ELR (cell line): Measurements from ENCODE around the gene KCNV2.

Source experiments
- DNase-seq: peaks from one replicate; pipeline ENCODE4 v3.0.0-alpha.2; 2015; ENCODE audit warnings: low read depth

KCNV2 gene

GRCh38 chr9:2720179-2720654, 2.9 kb downstream of the KCNV2 start:
- no peak for DNase-seq

DNA sequence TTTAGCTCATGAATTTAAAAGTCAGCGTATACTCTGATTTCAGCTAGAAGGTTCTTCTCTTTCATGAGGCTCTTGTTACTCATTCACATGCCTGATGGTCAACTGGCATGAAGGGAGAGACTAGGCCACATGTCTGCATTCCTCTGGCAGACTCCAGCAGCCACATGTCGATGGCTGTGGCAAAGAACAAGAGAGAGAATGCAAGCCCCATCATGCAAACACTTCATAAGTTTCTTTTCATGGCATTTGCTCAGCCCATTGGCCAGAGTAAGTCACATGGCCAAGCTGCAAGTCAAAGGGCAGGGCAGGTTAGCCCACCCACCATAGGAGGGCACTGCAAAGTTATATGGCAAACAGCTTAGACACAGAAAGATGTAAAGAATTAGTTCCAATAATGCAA, 5.4 kb downstream of the KCNV2 start:
- DNase-seq, result no peak

GRCh38 chr9:2723376-2724065, 6.2 kb downstream of the KCNV2 start:
- DNase-seq, result no peak

DNA sequence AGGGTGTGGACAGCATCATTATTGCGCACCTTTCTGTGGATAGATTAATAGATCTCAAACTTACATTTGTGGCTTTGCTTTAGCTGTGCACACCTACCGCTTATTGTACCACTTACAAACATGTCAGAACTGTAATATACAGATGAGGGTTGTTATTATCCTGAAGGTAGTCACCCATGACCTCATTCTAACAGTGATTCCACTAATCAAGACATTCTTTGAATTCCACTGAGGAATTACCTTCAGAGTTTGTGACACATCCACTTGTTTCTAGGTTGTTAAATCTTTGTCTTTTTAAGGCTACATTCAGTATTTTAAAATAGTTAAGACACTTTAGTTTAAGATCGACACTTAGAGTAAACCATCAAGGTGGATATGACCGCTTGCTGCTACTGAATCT, 7.8 kb downstream of the KCNV2 start:
- peak; percentile 7 for DNase-seq

DNA sequence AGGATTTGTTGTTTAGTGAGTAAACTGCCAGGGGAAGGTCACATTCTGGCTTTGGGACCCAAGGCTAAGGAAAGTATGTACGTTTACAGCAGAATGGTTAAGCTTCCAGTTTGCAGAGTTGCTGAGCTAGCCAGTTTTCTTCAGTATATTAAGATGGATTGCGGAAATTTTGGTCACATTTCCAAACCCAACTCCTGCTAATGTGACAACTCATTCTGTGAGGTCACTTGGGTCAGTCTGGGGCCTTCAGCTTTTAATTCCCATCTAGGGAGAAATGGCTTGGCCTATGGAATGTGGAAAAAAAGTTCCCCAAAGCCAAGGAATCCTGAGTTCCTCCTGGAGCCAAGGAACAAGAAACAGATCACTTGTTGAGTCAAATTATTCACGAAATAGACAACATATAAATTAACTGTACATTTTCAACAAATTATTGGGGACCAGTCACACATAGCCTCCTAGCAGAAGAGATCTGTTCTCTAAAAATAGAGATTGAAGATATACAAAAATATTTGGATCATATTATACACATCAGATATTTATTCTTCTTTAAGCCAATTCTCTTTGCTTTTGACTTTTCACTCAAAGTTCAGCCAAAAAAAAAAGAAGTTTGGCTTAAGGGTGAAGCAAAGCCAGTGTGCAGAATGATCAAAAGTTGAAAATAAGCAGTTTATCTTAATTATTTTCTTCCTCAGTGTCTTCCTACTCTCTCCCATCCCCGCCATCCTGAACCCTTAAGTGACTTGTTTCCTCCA, 8.8 kb downstream of the KCNV2 start:
- DNase-seq, result no peak

DNA sequence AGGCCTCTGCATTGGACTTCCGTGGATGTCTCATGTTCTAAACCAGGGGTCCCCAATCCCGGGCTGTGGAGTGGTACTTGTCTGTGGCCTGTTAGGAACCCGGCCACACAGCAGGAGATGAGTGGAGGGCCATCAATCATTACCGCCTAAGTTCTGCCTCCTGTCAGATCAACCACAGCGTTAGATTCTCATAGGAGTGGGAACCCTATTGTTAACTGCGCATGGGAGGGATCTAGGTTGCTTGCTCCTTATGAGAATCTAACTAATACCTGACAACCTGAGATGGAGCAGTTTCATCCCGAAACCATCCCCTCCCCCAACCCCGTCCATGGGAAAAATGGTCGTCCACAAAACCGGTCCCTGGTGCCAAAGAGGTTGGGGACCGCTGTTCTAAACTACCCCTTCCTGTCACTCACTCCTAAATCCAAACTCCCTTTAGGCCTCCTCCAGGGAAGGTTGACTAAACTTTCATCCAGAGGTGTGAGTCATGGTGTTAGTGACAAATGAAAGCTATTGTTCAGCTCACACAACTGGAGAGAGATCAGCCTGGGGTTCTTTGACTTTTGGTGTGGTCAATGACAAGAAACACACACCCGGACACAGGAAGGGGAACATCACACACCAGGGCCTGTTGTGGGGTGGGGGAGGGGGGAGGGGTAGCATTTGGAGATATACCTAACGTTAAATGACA, 9.5 kb downstream of the KCNV2 start:
- peak; percentile 66 for DNase-seq

GRCh38 chr9:2727374-2727773, 10.1 kb downstream of the KCNV2 start:
- no peak for DNase-seq

GRCh38 chr9:2727966-2728613, 10.8 kb downstream of the KCNV2 start:
- peak; percentile 72 for DNase-seq

DNA sequence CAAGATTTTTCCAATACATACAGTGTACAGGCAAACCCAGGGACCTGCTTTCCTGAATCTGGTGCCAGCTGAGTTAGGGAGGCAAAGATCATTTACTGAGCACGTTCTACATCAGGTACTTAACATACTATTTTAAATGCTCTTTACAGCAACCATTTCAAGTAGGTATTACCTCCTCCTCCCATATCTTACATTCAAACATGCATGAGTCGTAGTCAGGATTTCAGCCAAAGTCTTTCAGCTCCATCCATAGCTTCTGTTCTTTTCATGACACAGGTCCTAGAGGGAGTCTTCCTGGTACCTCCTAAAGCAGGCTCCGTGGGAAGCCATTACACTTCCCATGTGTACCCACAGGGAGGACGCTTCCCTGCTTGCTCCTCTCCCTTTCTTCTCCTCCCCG, 11.7 kb downstream of the KCNV2 start:
- peak; percentile 39 for DNase-seq

GRCh38 chr9:2729721-2730120, 12.4 kb downstream of the KCNV2 start:
- no peak for DNase-seq

- no peak for DNase-seq
These were observed 13.7 kb downstream of the KCNV2 start for GRCh38 chr9:2730971-2731370.

DNA sequence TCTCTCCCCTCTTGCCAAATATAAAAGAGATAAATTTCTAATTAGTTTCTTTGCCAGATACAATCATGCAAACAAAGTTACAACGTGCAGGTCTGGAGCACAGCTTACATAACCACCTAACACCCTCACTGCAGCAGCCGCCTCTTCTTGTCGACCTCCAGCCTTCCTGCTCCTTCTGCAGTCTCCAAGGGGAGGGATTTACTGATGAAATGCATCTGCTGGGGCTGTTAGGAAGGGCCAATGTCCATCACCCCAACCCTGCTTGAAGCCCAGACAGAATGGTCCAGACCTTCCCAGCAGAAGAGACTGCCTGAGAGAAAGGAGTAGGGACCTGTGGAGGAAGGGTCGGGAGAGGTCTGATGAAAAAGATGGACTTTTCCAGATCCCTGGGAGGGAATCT, 15.2 kb downstream of the KCNV2 start:
- DNase-seq, result no peak

- no peak for DNase-seq
These were observed 23.3 kb downstream of the KCNV2 start for GRCh38 chr9:2740616-2741015.

- DNase-seq, result no peak
These were observed 24.3 kb downstream of the KCNV2 start for GRCh38 chr9:2741441-2742158.

GRCh38 chr9:2742214-2742613, 24.9 kb downstream of the KCNV2 start:
- no peak for DNase-seq

- DNase-seq, result no peak
These were observed 26.7 kb downstream of the KCNV2 start for GRCh38 chr9:2743937-2744529.

DNA sequence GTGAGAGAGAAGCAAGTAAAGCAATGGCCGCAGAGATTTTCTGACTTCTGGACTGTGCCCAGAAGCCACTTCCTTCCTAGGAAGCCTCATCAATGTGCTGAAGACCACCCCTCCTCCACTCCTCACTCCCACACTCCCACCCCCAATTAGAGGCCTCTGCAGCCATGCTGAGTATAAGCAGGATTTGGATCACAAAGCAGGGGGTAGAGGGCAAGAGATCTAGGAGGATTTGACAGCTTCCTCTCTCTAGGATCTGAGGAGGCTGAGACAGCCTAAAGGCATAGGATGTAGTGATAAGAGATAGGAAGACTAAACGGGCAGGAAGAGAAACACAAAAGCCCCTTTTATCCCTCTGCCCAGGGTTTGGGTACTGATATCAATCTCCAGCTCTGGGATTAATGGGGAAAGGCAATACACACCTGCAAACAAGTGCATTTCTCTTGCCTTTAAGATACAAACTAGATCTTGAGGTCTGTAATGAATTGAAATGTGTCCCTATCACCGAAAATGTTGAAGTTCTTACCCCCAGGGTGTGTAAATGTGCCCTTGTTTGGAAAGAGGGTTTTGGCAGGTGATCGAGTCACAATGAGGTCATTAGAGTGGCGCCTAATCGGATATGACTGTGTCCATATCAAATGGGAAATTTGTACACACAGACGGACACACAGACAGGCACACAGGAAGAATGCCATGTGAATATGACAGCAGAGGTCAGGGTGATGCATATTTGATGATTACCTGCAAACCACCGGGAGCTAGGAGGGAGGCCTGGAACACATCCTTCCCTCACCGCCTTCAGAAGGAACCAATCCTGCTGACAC, 28.5 kb downstream of the KCNV2 start:
- DNase-seq, result peak; percentile 65

GRCh38 chr9:2749485-2749884, 32.2 kb downstream of the KCNV2 start:
- DNase-seq, result no peak

DNA sequence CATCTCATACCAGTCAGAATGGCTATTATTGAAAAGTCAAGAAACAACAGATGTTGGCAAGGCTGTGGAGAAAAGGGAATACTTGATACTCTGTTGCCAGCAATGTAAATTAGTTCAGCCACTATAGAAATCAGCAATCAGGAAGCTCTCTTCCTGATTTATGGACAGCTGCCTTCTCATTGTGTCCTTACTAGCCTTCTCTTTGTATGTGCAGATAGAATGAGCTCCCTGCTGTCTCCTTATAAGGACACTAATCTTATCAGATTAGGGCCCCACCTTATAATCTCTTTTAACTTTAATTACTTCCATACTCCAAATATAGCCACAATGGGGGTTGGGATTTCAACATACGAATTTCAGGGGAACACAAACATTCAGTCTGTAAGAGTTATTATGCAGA, 38.0 kb downstream of the KCNV2 start:
- DNase-seq, result no peak

DNA sequence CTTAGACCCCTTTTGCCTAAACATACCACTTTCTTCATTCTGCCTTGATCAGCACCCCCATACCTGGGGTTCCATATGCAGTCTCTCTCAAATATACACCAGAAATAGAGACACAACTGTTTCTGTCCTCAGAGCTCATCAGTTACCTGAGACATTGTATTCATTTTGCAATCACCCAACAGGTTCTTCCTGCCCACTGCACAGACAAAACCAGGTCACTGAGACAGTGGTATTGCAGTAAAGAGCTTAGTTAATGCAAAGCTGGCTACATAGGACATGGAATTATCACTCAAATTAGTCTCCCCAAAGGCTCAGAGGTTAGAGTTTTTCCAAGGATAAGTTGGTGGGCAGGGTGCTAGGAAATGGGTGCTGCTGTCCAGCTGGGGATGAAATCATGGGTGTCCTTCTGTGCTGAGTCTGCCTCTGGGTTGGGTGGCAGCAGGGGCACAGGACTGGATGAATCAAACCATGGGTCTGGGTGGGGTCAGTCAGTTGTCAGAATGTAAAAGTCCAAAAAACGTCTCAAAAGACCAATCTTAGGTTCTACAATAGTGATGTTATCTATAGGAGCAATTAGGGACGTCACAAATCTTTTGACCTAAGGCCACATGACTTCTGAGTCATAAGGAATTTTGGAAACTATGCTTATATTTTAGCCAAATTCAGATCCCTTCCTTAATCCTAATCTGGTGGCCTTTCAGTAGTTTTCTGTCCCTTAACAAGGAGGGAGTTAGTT, 41.0 kb downstream of the KCNV2 start:
- peak; percentile 8 for DNase-seq
